ELR (cell line): Measurements from ENCODE around the gene MGRN1.

Experiments
- DNase-seq: peaks from one replicate; pipeline ENCODE4 v3.0.0-alpha.2; 2015; ENCODE audit warnings: low read depth

The MGRN1 gene

GRCh38 chr16:4675864-4676786 lies 51.5 kb downstream of the MGRN1 start:
- no peak for DNase-seq

GRCh38 chr16:4676831-4677230 lies 52.2 kb downstream of the MGRN1 start:
- no peak for DNase-seq

- DNase-seq, result no peak
Measured at GRCh38 chr16:4677390-4677789, 52.8 kb downstream of the MGRN1 start.

GRCh38 chr16:4677994-4678393 lies 53.4 kb downstream of the MGRN1 start:
- DNase-seq, result no peak

GRCh38 chr16:4678596-4678995 lies 54.0 kb downstream of the MGRN1 start:
- DNase-seq, result no peak

GRCh38 chr16:4679156-4679849 lies 54.7 kb downstream of the MGRN1 start:
- no peak for DNase-seq

GRCh38 chr16:4679850-4680636 lies 55.4 kb downstream of the MGRN1 start:
- no peak for DNase-seq

- no peak for DNase-seq
Measured at GRCh38 chr16:4680673-4681470, 56.2 kb downstream of the MGRN1 start.

GRCh38 chr16:4681471-4682083 lies 57.0 kb downstream of the MGRN1 start:
- no peak for DNase-seq

GRCh38 chr16:4682084-4682591 lies 57.5 kb downstream of the MGRN1 start:
- DNase-seq, result no peak

GRCh38 chr16:4682616-4683254 lies 58.1 kb downstream of the MGRN1 start:
- peak; percentile 30 for DNase-seq

- no peak for DNase-seq
Measured at GRCh38 chr16:4683255-4684057, 58.8 kb downstream of the MGRN1 start.

GRCh38 chr16:4684058-4684715 lies 59.6 kb downstream of the MGRN1 start:
- DNase-seq, result no peak

- no peak for DNase-seq
Measured at GRCh38 chr16:4684763-4685162, 60.1 kb downstream of the MGRN1 start.

- no peak for DNase-seq
Measured at GRCh38 chr16:4685292-4685691, 60.7 kb downstream of the MGRN1 start.

GRCh38 chr16:4685776-4686496 lies 61.3 kb downstream of the MGRN1 start:
- no peak for DNase-seq

GRCh38 chr16:4686497-4687210 lies 62.0 kb downstream of the MGRN1 start:
- no peak for DNase-seq

- no peak for DNase-seq
Measured at GRCh38 chr16:4687416-4687815, 62.8 kb downstream of the MGRN1 start.
